ENCODE measurements around the gene ANTXR1. TPM values are rescaled to one million over a fixed set of nuclear protein-coding genes. Genes with fewer than 3 reads are reported as not detected.

The ANTXR1 gene
- 27.4 and 34.5 TPM in 2 replicates for total RNA-seq (2014; rRNA removed; shearing (Covaris generic))

- peak; percentile 66 for DNase-seq (ENCODE audit: low spot score)
These were observed at the start of gene ANTXR1 for GRCh38 chr2:69013142-69013839. Gene ANTXR1, plus strand, starts transcription at chr2:69013179. Its CDS starts 321 bp downstream, at chr2:69013500.

- DNase-seq (ENCODE audit: low spot score): no peak
These were observed 48.7 kb upstream of the ANTXR1 start for GRCh38 chr2:68964282-68964681.

- no peak for DNase-seq (ENCODE audit: low spot score)
These were observed 44.8 kb upstream of the ANTXR1 start for GRCh38 chr2:68968221-68968620.

- DNase-seq (ENCODE audit: low spot score): no peak
These were observed 43.1 kb upstream of the ANTXR1 start for GRCh38 chr2:68969736-68970490.

GRCh38 chr2:68970566-68971265 is 42.3 kb upstream of the ANTXR1 start:
- no peak for DNase-seq (ENCODE audit: low spot score)

- DNase-seq (ENCODE audit: low spot score): peak; percentile 22
These were observed 41.3 kb upstream of the ANTXR1 start for GRCh38 chr2:68971591-68972231.

GRCh38 chr2:68974251-68974650 is 38.7 kb upstream of the ANTXR1 start, which contains the start of gene GKN1:
Gene GKN1, plus strand, starts transcription at chr2:68974636. Its CDS starts 42 bp downstream, at chr2:68974678.
- DNase-seq (ENCODE audit: low spot score): no peak

GRCh38 chr2:68974946-68975665 is 37.9 kb upstream of the ANTXR1 start:
- no peak for DNase-seq (ENCODE audit: low spot score)

- DNase-seq (ENCODE audit: low spot score): no peak
These were observed 37.1 kb upstream of the ANTXR1 start for GRCh38 chr2:68975844-68976243.

GRCh38 chr2:68977453-68977852 is 35.5 kb upstream of the ANTXR1 start:
- no peak for DNase-seq (ENCODE audit: low spot score)

GRCh38 chr2:68978098-68978497 is 34.9 kb upstream of the ANTXR1 start:
- DNase-seq (ENCODE audit: low spot score): no peak

GRCh38 chr2:68980956-68981355 is 32.0 kb upstream of the ANTXR1 start:
- DNase-seq (ENCODE audit: low spot score): no peak

- no peak for DNase-seq (ENCODE audit: low spot score)
These were observed 25.9 kb upstream of the ANTXR1 start for GRCh38 chr2:68987021-68987503.

- no peak for DNase-seq (ENCODE audit: low spot score)
These were observed 23.9 kb upstream of the ANTXR1 start for GRCh38 chr2:68989035-68989434.

- DNase-seq (ENCODE audit: low spot score): no peak
These were observed 20.6 kb upstream of the ANTXR1 start for GRCh38 chr2:68992341-68992740.

GRCh38 chr2:68992933-68993332 is 20.0 kb upstream of the ANTXR1 start:
- DNase-seq (ENCODE audit: low spot score): no peak

GRCh38 chr2:68993660-68994059 is 19.3 kb upstream of the ANTXR1 start:
- DNase-seq (ENCODE audit: low spot score): no peak

- DNase-seq (ENCODE audit: low spot score): peak; percentile 82
These were observed 18.1 kb upstream of the ANTXR1 start for GRCh38 chr2:68994864-68995263.

GRCh38 chr2:68995916-68996315 is 17.1 kb upstream of the ANTXR1 start:
- no peak for DNase-seq (ENCODE audit: low spot score)

- DNase-seq (ENCODE audit: low spot score): no peak
These were observed 15.6 kb upstream of the ANTXR1 start for GRCh38 chr2:68997401-68997800.

- DNase-seq (ENCODE audit: low spot score): no peak
These were observed 11.1 kb upstream of the ANTXR1 start for GRCh38 chr2:69001879-69002278.
